ENCODE data around the gene TAOK3. TPM values are rescaled to one million over a fixed set of nuclear protein-coding genes. Genes with fewer than 3 reads are reported as not detected.

The TAOK3 gene
- polyA plus RNA-seq, 6 donors from 2014 or later = 34.7 to 94.9 (median 86.3) TPM

Other genes starting within 250 kb of the TAOK3 start
- gene PEBP1, start 236.8 kb downstream of the TAOK3 start, polyA plus RNA-seq (ENCODE audit: low read depth in 6 of 6) = 100 to 1,000 TPM; 237 to 308 (median 258) TPM
- gene SUDS3, start 3.6 kb upstream of the TAOK3 start, polyA plus RNA-seq (ENCODE audit: low read depth in 6 of 6) = 10 to 100 TPM; 17.2 to 26.0 (median 20.1) TPM